GM21529 (cell line): ENCODE measurements around the gene ABCB11.
"Not testable (repeated sequence)": the region's sequence is repeated elsewhere in the genome, so short reads cannot be mapped to it uniquely, and the experiment has no call there.

Experiments used
- ATAC-seq: cut with Tn5 transposase; IDR thresholded peaks from one replicate; pipeline ENCODE4 v1.9.1; 2021; ENCODE audit not compliant: unreplicated experiment

The ABCB11 gene

DNA sequence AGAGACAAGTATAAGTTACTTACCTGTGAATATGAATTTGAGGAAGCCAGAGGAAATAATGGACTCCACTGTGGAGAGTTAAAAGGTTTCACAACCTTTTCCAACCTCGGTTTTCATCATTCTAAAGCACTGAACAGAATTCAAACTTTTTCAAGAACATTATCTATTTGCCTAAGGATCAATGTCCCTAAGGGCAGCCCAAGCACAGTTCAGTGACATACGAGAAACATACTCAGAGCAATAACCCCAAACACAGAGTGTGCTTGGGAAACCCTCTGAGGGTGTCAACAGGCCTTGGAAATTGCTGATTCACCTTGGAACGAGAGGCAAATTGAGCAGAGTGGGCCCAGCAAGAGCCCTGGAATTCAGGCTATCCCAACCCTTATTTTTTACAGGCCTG, at the start of gene ABCB11:
TSS of gene ABCB11 (minus strand) at position 123 of the 400 bp plus-strand sequence. CDS start 13,199 bp downstream, outside the sequence.
- no peak for ATAC-seq

DNA sequence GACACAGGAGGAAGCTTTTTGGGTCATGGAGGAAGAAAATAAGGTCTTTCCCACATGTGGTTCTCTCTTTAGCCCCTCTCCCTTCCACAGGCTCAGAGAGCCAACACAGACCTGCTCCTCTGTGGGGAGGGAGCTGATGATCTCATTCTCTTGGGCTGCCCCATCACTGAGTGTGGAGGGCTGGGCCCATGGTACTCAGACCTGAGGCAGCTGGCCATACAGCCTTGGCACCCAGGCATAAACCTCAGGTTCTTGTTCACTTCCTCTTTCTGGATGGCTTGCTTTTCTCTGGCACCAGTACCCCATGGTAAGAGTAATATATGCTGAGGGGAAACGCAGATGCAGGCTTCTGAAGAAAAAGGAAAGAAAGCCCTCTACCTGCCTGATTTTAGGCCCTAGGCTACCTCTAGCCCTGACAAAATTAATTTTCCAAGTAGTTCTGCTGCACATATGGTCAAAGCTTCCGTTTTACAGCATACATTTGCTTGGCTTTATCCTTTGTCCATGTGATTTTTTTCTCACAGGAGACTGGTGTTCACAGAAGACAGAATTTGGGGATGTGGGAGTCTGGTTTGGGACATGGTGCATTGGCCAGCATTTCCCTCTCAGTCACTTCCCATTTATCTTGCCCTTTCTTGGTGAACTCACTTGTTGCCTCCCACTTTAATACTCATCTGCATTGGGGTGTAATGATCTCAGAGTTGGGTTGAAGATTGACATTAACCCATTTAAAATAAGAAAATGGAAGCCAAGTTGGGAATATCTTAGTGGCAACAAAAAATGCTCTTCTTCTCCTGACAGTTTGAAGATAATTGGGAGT, 49.3 kb upstream of the ABCB11 start:
- ATAC-seq, result peak; percentile 76

DNA sequence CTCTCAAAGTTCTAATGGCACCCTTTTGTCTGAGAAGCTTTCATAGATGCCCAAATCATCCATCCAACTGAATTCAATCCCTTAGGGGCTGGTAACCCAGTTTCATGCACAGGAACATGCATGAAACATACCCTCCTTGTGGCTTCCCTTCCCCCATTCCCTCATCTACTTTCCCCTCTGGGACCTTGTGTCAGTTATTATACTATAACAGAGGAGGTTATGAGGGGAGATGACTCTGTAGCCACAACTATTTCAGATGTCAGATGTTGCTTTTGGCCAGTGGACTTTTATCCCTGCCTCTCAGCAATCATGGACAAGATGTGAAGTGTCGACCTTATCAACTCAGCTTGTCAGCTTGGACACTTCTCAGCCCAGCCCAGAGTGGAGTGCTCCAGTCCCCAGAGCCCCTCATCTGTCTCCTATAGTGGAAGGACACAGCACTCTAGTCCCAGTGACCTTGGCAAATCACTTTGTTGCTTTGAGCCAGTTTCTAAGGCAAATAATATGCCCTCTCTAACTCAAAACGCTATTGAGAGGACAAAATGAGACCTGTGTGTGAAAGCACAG, 46.6 kb upstream of the ABCB11 start:
- ATAC-seq, result no peak

DNA sequence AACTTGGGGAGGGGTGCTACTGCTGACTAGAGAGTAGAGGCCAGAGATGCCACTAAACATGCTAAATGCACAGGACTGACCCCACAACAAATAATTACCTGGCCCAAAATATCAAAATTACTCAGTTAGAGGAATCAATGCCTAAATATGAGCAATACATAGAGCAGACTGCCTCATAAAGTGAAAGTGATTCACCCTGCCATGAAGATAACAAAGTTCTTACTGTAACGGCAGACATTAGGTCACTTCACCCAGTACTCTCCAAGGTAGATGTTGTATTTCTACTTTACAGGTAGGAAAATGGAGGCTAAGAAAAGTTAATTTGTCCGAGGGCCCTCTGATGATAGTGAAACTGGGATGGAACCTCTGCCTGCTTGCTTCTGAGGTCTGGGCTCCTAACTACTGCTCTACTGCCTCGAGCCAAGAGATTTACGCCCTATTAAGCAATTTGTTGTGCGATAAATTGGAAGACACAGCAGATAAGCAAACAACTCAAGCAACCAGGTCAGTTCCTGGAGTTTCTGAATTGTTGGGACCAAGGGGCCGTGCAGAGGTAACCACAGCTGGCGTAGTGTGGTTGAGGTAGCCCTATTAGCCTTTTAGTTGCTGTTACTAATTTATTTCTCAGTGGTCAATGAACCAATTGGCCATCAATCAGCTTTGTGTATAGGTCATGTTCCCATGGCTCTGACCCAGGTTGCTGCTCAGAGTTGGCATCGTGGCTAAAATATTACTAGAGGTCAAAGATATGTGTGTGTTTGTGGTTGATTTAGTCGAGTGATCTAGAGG, 43.0 kb upstream of the ABCB11 start:
- ATAC-seq, result no peak

DNA sequence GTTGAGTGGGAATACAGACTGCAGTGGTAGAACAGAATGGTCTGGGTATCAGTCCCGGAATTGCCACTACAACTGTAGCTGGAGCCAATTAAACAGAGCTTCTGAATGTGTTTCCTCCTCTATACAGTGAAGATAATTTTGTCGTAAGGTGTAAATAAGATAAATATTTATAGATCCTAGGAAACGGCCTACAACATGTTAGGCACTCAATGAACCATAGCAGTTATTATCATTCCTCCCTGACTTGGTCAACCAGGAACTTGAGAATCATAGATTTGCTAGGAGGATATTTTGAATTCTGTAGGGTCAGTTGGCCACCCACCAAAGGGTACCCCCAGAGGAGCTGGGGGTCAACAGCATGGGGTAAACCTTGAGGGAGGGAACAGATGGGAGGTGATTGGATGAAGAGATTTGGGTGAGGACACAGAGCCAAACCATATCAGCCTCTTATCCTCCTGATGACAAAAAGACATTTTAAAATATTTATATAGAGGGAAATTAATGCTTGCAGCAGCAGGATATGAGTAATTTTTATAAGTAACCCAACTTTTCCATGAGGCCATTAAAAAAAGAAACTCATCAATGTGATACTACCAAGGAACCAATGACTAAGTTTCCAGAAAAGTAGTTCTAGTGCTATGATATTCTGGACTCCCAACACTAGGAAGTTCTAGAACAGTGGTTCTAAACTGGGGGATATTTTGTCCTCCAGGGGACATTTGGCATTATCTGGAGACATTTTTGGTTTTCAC, 42.3 kb upstream of the ABCB11 start:
- ATAC-seq, result no peak

DNA sequence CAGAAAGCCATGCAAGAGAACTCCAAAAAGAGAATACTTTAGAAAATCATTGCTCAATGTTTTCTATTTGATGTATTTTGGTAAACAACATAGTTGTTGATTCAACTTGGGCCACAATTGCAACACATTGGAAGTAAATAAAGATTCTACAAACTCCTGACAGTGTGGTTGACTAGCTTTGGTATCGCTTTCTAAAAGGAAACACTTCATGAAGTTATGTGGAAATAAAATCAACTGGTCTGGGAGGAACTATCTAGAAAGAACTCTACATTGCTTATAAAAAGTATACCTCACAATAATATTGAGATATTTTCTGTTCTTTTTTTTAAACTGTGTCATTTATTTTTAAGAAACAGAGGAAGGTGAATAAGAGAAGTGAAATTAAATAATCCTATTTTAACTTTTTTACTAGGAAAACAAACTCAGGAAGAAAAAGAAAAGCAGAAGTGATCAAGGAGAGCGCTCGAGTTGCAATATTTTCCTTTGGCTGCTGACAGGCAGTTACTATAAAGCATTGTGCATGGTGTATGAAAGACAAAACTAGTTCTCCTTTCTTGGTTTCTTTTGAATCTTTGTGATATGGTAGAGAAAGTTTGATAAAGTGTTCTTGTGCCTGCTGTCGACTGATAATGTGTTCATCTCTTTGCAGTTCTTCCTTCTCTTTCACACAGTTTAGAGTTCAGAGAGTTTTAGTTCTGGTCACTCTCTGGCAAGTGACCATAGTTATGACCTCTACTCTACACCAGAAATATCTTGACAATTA, 41.2 kb upstream of the ABCB11 start:
- peak; percentile 63 for ATAC-seq

DNA sequence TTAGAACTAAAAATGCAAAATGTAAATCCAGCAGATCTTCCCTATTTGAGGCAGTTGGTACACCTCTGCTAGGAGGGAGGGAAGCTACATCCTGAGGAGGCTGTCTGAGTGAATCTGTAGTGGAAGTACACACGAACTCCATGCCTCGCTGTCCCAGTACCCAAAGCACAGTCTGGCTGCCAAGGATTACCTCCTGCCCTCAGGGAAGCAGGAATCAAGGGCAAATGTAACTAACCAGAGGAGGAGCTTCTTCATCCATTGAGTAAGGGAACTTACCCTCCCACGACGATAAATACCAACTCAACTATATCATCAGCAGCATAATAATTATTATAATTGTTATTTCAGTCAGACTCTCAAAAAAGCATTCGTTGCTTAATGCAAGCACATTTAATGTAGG, 40.3 kb upstream of the ABCB11 start:
- no peak for ATAC-seq

DNA sequence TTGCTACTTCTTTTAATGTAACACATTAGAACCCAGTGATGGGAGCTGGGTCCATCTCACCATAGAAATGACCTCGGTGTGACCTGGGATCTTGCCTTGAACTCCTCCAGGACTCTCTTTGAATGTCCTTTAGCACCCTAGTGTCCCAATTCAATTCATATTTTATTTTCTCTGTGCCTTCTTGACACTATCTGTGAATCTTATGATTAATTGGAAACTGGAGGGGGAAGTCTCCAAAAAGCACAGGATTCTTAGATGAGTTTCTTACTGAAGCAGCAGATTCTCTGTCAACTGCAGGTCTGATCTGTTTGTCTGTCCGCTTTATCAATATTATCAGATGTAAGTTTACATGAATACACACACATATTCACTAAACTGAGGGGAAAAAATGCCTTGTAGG, 38.7 kb upstream of the ABCB11 start:
- ATAC-seq, result no peak

DNA sequence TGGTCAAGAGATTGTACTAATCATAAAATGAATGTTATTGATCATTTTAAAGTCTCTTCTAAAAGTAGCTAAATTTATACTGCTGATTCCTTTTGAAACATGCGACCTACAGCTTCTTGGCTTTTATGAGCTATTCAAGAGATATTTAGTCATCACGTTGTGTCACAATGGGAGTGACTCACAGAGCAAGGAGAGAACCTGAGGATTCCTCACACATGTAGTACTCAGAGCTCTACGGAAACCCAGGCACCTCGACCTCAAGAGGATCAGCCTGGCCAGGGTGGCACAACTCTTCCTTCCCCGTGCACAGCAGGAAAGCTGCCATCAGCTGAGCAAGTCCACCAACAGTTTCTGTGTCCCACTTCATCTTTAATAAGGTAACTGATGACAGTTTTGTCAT, 38.2 kb upstream of the ABCB11 start, which contains the start of gene DHRS9:
TSS of gene DHRS9 (plus strand) at position 223 of the 400 bp plus-strand sequence. CDS start 12,019 bp downstream, outside the sequence.
- ATAC-seq, result no peak

DNA sequence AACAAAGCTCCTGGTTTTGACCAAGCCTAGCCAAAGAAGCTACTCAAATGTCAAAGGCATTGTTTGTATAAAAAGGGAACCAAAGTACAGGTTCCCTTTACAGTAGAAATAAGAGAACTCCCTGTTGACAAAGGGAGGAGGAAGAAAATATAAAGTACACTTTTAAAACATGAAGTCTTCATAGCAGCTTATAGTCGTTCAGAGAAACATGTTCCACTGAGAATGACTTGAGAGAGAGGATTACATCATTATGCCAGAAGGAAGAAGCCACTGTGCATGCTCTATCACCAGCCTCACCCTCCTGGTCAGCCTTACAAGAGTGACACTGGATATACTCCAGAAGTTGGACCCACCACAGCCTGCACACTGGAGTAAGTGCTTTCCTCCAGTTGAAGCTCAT, 35.8 kb upstream of the ABCB11 start:
- no peak for ATAC-seq

DNA sequence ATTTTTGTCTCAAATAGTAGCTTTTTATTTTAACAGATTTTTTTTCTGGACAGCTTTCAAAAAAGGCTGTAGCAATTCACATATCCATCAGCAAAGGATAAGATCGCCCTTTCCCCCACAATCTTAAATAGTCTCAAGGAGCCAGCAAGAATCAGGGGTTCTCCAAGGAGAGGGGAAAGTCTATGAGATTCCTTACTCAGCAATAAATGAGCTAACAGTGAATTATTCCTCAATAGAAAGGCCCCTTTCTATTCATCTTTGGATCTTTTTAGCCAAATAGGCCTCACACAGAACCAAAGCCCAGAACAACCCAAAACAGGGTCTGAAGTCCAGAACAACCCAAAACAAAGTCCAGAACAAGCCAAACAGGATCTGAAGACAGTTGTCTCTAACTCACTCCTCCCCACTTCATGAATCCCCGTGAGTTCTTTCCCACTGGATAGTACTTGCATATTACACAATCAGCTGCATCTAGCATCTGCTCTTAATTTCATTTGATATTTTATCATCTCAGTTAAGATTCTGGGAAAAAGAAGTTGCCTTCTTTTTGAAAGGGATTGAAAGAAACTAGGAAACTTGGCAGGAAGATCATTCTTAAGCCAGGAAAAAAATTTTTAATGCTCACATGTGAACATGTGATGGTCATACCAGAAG, 34.9 kb upstream of the ABCB11 start:
- no peak for ATAC-seq

DNA sequence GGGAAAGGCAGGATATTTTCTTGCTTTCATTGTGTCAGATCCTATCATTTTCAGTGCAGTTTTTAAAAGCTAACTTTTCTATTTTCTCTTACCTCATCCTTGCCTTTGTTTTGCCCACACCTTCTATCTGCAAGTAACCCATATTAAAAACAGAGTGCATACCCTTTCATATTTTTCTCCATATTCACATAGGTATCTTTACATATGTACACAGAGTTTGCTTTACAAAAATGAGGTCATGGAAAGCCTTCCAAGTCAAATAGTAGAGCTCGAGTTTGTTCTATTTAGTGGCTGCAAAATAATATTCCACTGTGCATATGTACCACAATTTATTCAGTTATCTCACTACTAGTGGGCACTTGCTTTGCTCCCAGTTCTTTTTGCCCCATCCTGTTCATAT, 34.3 kb upstream of the ABCB11 start:
- ATAC-seq, result no peak

DNA sequence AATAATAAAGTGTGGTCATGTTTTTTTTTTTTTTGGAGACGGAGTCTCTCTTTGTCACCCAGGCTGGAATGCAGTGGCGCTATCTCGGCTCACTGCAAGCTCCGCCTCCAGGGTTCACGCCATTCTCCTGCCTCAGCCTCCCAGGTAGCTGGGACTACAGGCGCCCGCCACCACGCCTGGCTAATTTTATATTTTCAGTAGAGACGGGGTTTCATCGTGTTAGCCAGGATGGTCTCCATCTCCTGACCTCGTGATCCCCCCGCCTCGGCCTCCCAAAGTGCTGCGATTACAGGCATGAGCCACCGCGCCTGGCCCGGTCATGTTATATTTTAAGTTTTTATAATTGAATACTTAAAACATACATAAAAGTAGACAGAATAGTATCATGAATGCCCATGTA, 33.1 kb upstream of the ABCB11 start:
- ATAC-seq, result not testable (repeated sequence)

DNA sequence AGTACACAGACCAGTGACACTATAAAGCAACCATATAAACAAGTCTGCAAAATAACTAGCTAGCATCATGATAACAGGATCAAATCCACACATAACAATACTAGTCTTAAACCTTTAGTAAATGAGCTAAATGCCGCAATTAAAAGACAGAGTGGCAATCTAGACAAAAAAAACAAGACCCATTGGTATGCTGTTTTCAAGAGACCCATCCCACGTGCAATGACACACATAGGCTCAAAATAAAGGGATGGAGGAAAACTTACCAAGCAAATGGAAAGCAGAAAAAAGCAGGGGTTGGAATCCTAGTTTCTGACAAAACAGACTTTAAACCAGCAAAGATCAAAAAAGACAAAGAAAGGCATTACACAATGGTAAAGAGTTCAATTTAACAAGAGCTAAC, 23.5 kb upstream of the ABCB11 start:
- ATAC-seq, result not testable (repeated sequence)

DNA sequence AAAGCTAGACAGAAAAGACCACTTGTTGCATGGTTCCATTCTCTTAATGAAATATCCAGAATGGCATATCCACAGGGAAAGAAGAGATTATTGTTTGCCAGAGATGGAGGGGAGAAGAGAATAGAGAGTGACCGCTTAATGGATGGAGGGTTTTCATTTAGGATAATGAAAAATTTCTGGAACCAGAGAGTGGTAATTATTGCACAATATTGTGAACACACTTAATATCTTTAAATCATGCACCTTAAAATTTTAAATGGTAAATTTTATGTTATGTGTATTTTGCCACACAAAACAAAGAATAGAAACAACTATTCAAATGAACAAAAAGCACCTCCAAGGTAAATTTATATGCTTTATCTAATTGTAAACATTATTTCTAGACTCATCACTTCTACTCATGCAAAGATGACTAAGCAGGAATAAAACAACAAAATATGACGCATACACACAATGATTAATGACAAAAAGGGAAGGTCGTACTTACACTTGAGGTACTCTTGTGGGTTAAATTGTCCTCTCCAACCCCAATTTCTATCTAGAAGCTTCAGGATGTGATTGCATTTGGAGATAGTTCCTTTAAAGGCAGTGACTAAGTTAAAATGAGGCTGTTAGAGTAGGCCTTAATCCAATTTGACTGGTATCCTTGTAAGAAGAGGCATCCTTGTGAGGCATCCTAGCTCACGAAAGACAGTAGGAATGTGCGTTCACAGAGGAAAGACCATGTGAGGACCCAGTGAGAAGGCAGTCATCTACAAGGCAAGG, 19.5 kb upstream of the ABCB11 start:
- no peak for ATAC-seq

DNA sequence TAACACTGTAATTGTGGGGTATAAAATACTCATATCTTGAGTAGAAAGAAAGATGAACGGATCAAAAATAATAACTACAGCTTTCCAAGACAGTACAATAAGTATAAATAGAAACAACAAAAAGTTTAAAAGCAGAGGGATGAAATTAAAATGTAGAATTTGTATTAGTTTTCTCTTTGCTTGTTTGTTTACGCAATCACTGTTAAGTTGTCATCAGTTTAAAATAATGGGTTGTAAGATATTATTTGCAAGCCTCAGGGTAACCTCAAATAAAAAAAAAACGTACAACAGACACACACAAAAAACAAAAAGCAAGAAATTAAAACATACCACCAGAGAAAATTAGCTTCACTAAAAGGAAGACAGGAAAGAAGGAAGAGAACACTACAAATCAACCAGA, 18.0 kb upstream of the ABCB11 start:
- no peak for ATAC-seq

DNA sequence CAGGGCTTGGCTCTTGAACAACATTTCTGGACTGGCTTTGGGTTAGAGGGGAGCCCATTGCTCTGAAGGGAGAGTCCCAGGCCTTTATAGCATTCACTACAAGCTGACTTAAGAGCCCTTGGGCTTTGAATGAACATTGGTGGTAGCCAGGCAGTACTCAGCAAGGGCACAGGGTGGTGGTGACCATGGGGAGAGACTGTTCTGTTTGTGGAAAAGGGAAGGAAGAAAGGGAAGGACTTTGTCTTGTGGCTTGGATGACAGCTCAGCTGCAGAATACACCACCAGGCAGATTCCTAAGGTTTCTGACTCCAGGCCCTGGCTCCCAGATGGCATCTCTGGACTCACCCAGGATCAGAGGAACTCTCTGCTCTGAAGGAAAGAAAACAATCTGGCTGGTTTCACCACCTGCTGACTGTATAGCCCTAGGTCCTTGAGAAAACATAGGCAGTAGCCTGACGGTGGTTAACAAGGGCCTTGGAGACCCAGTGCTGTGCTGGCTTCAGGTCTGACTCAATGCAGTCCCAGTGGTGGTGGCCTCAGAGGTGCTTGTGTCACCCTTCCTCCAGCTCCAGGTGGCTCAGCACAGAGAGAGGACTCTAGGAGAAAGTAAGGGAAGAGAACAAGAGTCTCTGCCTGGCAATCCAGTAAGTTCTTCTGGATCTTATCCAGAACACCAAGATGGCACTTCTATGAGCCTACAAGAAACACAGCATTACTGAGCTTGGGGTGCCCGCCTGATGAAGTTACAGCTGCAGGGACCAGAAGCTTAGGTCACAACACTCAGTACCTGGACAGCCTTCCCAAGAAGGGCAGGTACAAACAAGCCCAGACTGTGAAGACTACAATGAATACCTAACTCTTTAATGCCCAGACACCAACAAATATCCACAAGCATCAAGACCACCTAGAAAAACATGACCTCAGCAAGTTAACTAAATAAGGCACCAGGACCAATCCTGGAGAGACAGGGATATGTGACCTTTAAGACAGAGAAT, 16.4 kb upstream of the ABCB11 start:
- ATAC-seq, result no peak
